Kidney (tissue), 14 donors: ENCODE data around the gene REXO4. TPM values are rescaled to one million over a fixed set of nuclear protein-coding genes. Genes with fewer than 3 reads are reported as not detected.
"Not testable (repeated sequence)": the region's sequence is repeated elsewhere in the genome, so short reads cannot be mapped to it uniquely, and the experiment has no call there.

Experiments used
- DNase-seq, 5 donors: peaks; one replicate each; pipeline ENCODE4 v3.0.0-alpha.2; 2013 to 2020
- FAIRE-seq: peaks from 2 replicates; lab custom pipeline; 2012; peaks lifted over from hg19 to GRCh38; lab: Jason Lieb, UNC
- H3K27ac ChIP-seq, 2 donors: one replicate each; pipeline ENCODE4 v1.7.0; 2013; ENCODE audit warnings: low read depth in 2 of 2, low read length in 2 of 2, inconsistent platforms in 1 of 2
- H3K27me3 ChIP-seq: one replicate; pipeline ENCODE4 v1.7.1; 2013; ENCODE audit warnings: low read length, inconsistent platforms; ENCODE audit not compliant: control insufficient read depth, insufficient read depth
- H3K36me3 ChIP-seq, 3 donors: one replicate each; pipeline versions ENCODE4 v1.7.0 to v1.7.1; 2013; ENCODE audit warnings: low read length in 3 of 3, control low read depth in 1 of 3, inconsistent platforms in 1 of 3; ENCODE audit not compliant: insufficient read depth in 3 of 3, control insufficient read depth in 2 of 3
- H3K4me1 ChIP-seq, 3 donors: one replicate each; pipeline versions ENCODE4 v1.7.0 to v1.7.1; 2013; ENCODE audit warnings: low read length in 3 of 3, inconsistent platforms in 1 of 3, low read depth in 1 of 3; ENCODE audit not compliant: control insufficient read depth in 2 of 3, insufficient read depth in 2 of 3
- H3K4me3 ChIP-seq, 3 donors: one replicate each; pipeline versions ENCODE4 v1.7.0 to v1.8.1; 2013; ENCODE audit warnings: low read length in 3 of 3, control low read depth in 1 of 3, inconsistent platforms in 1 of 3
- H3K9ac ChIP-seq, 3 donors: one replicate each; pipeline versions ENCODE4 v1.7.0 to v1.7.1; 2013; ENCODE audit warnings: low read length in 3 of 3, control low read depth in 1 of 3, inconsistent platforms in 1 of 3
- H3K9me3 ChIP-seq, 3 donors: one replicate each; pipeline versions ENCODE4 v1.7.0 to v1.7.1; 2013; ENCODE audit warnings: low read length in 3 of 3, control low read depth in 1 of 3, inconsistent platforms in 1 of 3; ENCODE audit not compliant: control insufficient read depth in 2 of 3, insufficient read depth in 1 of 3
- CTCF ChIP-seq: IDR thresholded peaks from 3 replicates; pipeline ENCODE4 v1.5.1; 2012; ENCODE audit warnings: mild to moderate bottlenecking, moderate library complexity, borderline replicate concordance; ENCODE audit not compliant: insufficient read depth; ENCODE audit errors: extremely low read depth
- intact Hi-C: fragments of 100-400 bp; cut with DNase I; formaldehyde crosslinking; loops from one replicate; pipeline ENCODE4 v1.11.1; 2022
- polyA plus RNA-seq: library from polyadenylated mRNA; stranded (reverse); fragments of 350-450 nt; fragmentation: Illumina TruSeq; extraction: RNeasy Lipid Tissue Mini Kit (QIAGEN cat#74804); gene quantifications from one replicate; pipeline ENCODE4 v1.2.3, GENCODE V29; 2014; ENCODE audit warnings: low read depth, low replicate concordance; ENCODE audit not compliant: insufficient read depth
- total RNA-seq: library from RNA; stranded (reverse); fragmentation: NEBNext Ultra II Directional; extraction: Animal tissue kit (Norgen Biotek cat#: 25700); gene quantifications from one replicate; pipeline ENCODE4 v1.2.1, GENCODE V29; 2021
- donor health status: control.
- donor health status: control.
- donor health status: control.
- donor health status: control.
- donor health status: control.
- donor health status: DM: yes; HTN: yes; CAD: no.
- donor health status: Normal renal cell carcinoma (clear cell type).

REXO4 gene
- total and polyA plus RNA-seq, 2 donors from 2014 or later: 17.5 to 18.6 TPM

GRCh38 chr9:133379153-133380086 is 38.4 kb downstream of the REXO4 start:
- FAIRE-seq: no peak
- DNase-seq: no peak
- peaks cover 0 to 4% (median 3%) of the 10 kb centered on the region in 3 donors for H3K9me3 ChIP-seq
- intact Hi-C loops: no loop called here
- no peak overlapping the region for H3K27ac ChIP-seq
- no peak for TF ChIP-seq CTCF
- H3K27me3 ChIP-seq: no peaks in the 10 kb centered on the region
- no peak overlapping the region for H3K4me3 ChIP-seq
- H3K4me1 ChIP-seq: no peaks in the 10 kb centered on the region
- no peak overlapping the region for H3K9ac ChIP-seq
- H3K36me3 ChIP-seq: peaks cover 0 to 3% (median 0%) of the 10 kb centered on the region in 3 donors

GRCh38 chr9:133378408-133378962 is 39.3 kb downstream of the REXO4 start:
- intact Hi-C loops: no loop called here
- Histone ChIP-seq H3K27ac (no peak overlapping the region), H3K9ac (no peak overlapping the region), H3K4me3 (no peak overlapping the region), H3K36me3 (peaks cover 0 to 3% (median 0%) of the 10 kb centered on the region in 3 donors), H3K9me3 (peaks cover 0 to 4% (median 3%) of the 10 kb centered on the region in 3 donors), H3K27me3 (no peaks in the 10 kb centered on the region), H3K4me1 (no peaks in the 10 kb centered on the region)
- TF ChIP-seq CTCF: no peak
- no peak for DNase-seq
- FAIRE-seq: no peak

GRCh38 chr9:133377721-133378216 is 40.0 kb downstream of the REXO4 start:
- H3K27ac ChIP-seq: no peak overlapping the region
- H3K9ac ChIP-seq: no peak overlapping the region
- intact Hi-C loops: no loop called here
- no peak for DNase-seq
- no peaks in the 10 kb centered on the region for H3K27me3 ChIP-seq
- peaks cover 0 to 6% (median 0%) of the 10 kb centered on the region in 3 donors for H3K4me1 ChIP-seq
- H3K36me3 ChIP-seq: peaks cover 0 to 2% (median 0%) of the 10 kb centered on the region in 3 donors
- peaks cover 0 to 3% (median 0%) of the 10 kb centered on the region in 3 donors for H3K9me3 ChIP-seq
- no peak for FAIRE-seq
- H3K4me3 ChIP-seq: no peak overlapping the region
- TF ChIP-seq CTCF: no peak

- intact Hi-C loops: not testable (repeated sequence)
Measured at GRCh38 chr9:133377280-133377679, 40.5 kb downstream of the REXO4 start.

More at GRCh38 chr9:133377280-133377679, 40.5 kb downstream of the REXO4 start:
- H3K9me3 ChIP-seq, DNase-seq, H3K27ac ChIP-seq, H3K36me3 ChIP-seq, H3K9ac ChIP-seq, H3K27me3 ChIP-seq, FAIRE-seq, H3K4me3 ChIP-seq: not testable (repeated sequence)
- H3K4me1 ChIP-seq: peaks cover 0 to 10% (median 4%) of the 10 kb centered on the region in 3 donors
